NCI-H524 treated with DMSO at 0.1 percent for 48 hours (cell line): ENCODE measurements around the gene TUBB8B.
"Not testable (repeated sequence)": the region's sequence is repeated elsewhere in the genome, so short reads cannot be mapped to it uniquely, and the experiment has no call there.

ENCODE experiments used
- DNase-seq: peaks from one replicate; lab custom pipeline; 2025; lab: John Stamatoyannopoulos, UW

TUBB8B gene

GRCh38 chr18:49176-49665 lies at the start of gene TUBB8B:
Gene TUBB8B, minus strand, starts transcription at chr18:49615. Its CDS starts 58 bp downstream, at chr18:49557.
- DNase-seq = not testable (repeated sequence)

- not testable (repeated sequence) for DNase-seq
Measured at GRCh38 chr18:97252-97914, 48.0 kb upstream of the TUBB8B start.

- not testable (repeated sequence) for DNase-seq
Measured at GRCh38 chr18:96767-97131, 47.3 kb upstream of the TUBB8B start.

- DNase-seq = not testable (repeated sequence)
Measured at GRCh38 chr18:96101-96766, 46.8 kb upstream of the TUBB8B start.

- not testable (repeated sequence) for DNase-seq
Measured at GRCh38 chr18:95580-95979, 46.2 kb upstream of the TUBB8B start.

GRCh38 chr18:93897-94408 lies 44.5 kb upstream of the TUBB8B start:
- DNase-seq = not testable (repeated sequence)

GRCh38 chr18:91561-91960 lies 42.1 kb upstream of the TUBB8B start:
- not testable (repeated sequence) for DNase-seq

- not testable (repeated sequence) for DNase-seq
Measured at GRCh38 chr18:90396-91193, 41.2 kb upstream of the TUBB8B start.

- not testable (repeated sequence) for DNase-seq
Measured at GRCh38 chr18:89124-89523, 39.7 kb upstream of the TUBB8B start.

GRCh38 chr18:84801-85200 lies 35.4 kb upstream of the TUBB8B start:
- not testable (repeated sequence) for DNase-seq

- DNase-seq = not testable (repeated sequence)
Measured at GRCh38 chr18:82626-83209, 33.3 kb upstream of the TUBB8B start.

- DNase-seq = not testable (repeated sequence)
Measured at GRCh38 chr18:80881-81280, 31.5 kb upstream of the TUBB8B start.

GRCh38 chr18:80202-80601 lies 30.8 kb upstream of the TUBB8B start:
- not testable (repeated sequence) for DNase-seq

- not testable (repeated sequence) for DNase-seq
Measured at GRCh38 chr18:75525-76160, 26.2 kb upstream of the TUBB8B start.

GRCh38 chr18:73181-73777 lies 23.9 kb upstream of the TUBB8B start:
- DNase-seq = not testable (repeated sequence)

- DNase-seq = not testable (repeated sequence)
Measured at GRCh38 chr18:67701-68100, 18.3 kb upstream of the TUBB8B start.

- not testable (repeated sequence) for DNase-seq
Measured at GRCh38 chr18:64279-64678, 14.9 kb upstream of the TUBB8B start.

GRCh38 chr18:63656-64055 lies 14.2 kb upstream of the TUBB8B start:
- DNase-seq = not testable (repeated sequence)

- not testable (repeated sequence) for DNase-seq
Measured at GRCh38 chr18:54388-54787, 5.0 kb upstream of the TUBB8B start.

GRCh38 chr18:48696-49095 lies 719 bp downstream of the TUBB8B start:
- DNase-seq = not testable (repeated sequence)

- not testable (repeated sequence) for DNase-seq
Measured at GRCh38 chr18:13177-13576, 36.2 kb downstream of the TUBB8B start.
